Measurements from ENCODE around the gene GCNA. TPM values are rescaled to one million over a fixed set of nuclear protein-coding genes. Genes with fewer than 3 reads are reported as not detected.

Gene GCNA
- total RNA-seq, 6 experiments from 2014 or later = 0.37 to 1.7 (median 0.95) TPM

DNA sequence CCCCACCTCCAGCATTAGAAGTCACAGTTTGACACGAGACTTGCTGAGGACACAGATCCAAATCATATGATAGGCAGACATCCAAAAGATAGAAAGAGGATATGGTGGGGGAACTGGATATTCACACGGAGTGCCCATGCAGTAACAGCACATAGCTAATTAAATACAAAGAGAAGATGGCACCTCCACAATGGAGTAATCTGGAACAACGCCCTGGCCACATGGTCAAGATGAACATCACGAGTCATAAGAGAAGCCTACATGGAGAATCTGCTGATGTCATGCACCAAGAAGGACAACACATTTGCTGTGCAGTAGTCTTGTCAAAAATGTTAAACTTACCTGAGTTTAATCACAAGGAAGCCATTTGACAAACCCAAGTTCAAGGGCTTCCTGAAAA is 79.0 kb downstream of the GCNA start:
- intact Hi-C loops (cut with DNase I) = no loop called here
- ATAC-seq = no peak
- 63% methylated on average over 4 of the region's 4 CpGs for WGBS (ENCODE audit: insufficient coverage, low coverage, low lambda C conversion rate, missing lambda C conversion rate)

DNA sequence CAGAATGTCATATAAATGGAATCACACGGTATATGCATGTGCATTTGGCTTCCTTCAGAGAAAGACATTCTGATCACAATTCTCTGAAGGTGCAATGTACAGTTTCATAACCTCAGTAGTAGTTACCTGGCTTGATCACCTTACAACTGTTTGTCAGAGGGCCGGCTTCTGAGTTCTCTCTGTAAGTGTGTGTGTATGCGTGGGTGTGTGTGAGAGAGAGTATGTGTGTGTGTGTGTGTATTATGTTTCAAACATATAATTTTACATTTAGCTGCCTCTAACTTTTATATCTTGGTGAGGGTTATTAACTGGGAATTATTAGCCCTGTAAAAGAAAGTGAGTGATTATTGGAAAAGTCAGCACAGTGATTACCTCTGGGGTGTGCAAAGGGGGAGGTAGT is 81.1 kb downstream of the GCNA start:
- TF ChIP-seq, protein P1, sequence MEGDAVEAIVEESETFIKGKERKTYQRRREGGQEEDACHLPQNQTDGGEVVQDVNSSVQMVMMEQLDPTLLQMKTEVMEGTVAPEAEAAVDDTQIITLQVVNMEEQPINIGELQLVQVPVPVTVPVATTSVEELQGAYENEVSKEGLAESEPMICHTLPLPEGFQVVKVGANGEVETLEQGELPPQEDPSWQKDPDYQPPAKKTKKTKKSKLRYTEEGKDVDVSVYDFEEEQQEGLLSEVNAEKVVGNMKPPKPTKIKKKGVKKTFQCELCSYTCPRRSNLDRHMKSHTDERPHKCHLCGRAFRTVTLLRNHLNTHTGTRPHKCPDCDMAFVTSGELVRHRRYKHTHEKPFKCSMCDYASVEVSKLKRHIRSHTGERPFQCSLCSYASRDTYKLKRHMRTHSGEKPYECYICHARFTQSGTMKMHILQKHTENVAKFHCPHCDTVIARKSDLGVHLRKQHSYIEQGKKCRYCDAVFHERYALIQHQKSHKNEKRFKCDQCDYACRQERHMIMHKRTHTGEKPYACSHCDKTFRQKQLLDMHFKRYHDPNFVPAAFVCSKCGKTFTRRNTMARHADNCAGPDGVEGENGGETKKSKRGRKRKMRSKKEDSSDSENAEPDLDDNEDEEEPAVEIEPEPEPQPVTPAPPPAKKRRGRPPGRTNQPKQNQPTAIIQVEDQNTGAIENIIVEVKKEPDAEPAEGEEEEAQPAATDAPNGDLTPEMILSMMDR (IDR thresholded peaks at IDR 0.05) = no peak
- TF ChIP-seq POLR2A (IDR thresholded peaks at IDR 0.05) = no peak
- Histone ChIP-seq H3K4me3 (no peak overlapping the region), H3K4me1 (no peaks in the 10 kb centered on the region), H3K27me3 (no peaks in the 10 kb centered on the region), H3K27ac (no peak overlapping the region), H3K36me3 (no peaks in the 10 kb centered on the region), H3K9me3 (no peaks in the 10 kb centered on the region)
- ATAC-seq (peak in 3 of 4 donors; percentile 25 to 52 (median 43)), DNase-seq (no peak)
- 43% methylated on average over 3 of the region's 3 CpGs for WGBS (ENCODE audit: insufficient coverage, low coverage, low lambda C conversion rate, missing lambda C conversion rate)
- intact Hi-C loops (cut with DNase I) = no loop called here

More for the DNA sequence above, 79.0 kb downstream of the GCNA start:
- Histone ChIP-seq H3K4me3 (no peak overlapping the region), H3K27ac (no peak overlapping the region), H3K36me3 (no peaks in the 10 kb centered on the region), H3K4me1 (no peaks in the 10 kb centered on the region), H3K9me3 (no peaks in the 10 kb centered on the region), H3K27me3 (no peaks in the 10 kb centered on the region)
- no peak for DNase-seq
- no peak for TF ChIP-seq POLR2A (IDR thresholded peaks at IDR 0.05)
- TF ChIP-seq, protein P1 (IDR thresholded peaks at IDR 0.05) = no peak

DNA sequence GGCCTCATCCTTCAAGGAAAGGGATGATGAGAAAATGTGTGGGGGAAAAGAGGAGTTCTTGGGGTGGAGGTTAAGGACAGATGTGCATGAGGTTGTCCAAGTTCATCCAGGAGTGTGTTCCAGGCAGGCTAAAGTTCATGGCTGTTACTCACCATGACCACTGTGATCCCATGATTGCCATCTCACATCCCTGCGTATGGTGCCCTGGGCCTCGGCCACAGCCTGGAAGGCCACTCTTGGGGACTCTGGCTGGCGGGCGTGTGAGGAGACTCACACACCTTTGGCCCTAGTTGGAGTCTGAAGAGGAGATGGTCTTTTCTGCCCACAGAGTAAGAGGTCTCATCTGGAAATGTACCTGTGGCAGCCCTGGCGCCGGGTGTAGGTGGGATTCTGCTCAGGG is 81.7 kb downstream of the GCNA start:
- ATAC-seq (peak; percentile 53 to 69 (median 62)), DNase-seq (no peak)
- H3K27ac ChIP-seq = no peak overlapping the region
- intact Hi-C loops (cut with DNase I) = no loop called here
- no peaks in the 10 kb centered on the region for H3K9me3 ChIP-seq
- WGBS (ENCODE audit: insufficient coverage, low coverage, low lambda C conversion rate, missing lambda C conversion rate) = no CpG with 5 or more reads among the region's 6 CpGs
- H3K4me1 ChIP-seq = no peaks in the 10 kb centered on the region
- no peaks in the 10 kb centered on the region for H3K36me3 ChIP-seq
- H3K27me3 ChIP-seq = no peaks in the 10 kb centered on the region
- no peak for TF ChIP-seq POLR2A (IDR thresholded peaks at IDR 0.05)
- TF ChIP-seq, protein P1 (IDR thresholded peaks at IDR 0.05) = no peak
- H3K4me3 ChIP-seq = no peak overlapping the region

DNA sequence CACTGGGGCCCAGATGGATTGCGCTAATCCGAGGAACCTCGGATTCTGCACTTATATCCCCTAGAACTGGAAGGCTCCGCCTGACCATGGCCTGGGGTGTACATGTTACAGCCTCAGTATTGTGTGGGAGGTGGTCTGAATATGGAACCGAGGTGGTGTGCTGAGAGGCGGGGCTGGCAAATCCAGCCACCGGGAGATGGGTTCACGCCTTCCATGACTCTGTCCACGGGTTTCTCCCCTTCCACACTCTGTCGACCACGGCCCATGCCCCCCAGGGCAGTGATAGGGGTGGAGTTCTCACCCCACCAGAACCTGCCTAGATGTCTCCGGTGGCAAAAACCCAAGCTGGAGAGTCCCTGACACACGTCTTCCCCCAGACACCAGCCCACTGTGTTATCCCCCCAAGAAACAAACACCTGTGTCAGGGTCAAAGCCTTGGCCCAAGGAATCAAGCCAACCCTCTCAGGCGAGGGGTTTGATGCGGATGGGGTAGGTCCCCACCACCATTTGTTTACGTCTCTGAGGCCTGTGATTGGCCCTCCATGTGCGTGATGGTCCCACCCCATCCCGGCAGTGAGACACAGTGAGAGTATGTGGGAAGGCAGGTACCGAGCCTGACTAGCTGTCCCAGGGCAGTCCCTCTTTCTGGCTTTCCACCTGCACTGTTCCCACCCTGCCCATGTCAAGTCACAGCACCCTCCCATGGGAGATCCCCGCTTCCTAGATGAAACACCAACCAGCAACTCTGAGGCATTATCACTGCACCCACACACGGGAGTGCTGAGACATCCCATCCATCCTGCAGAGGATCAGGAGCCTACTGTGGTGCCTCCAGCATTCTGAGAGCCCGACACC is 82.6 kb downstream of the GCNA start:
- Histone ChIP-seq H3K4me3 (no peak overlapping the region), H3K27me3 (no peaks in the 10 kb centered on the region), H3K27ac (no peak overlapping the region), H3K4me1 (no peaks in the 10 kb centered on the region), H3K9me3 (no peaks in the 10 kb centered on the region), H3K36me3 (no peaks in the 10 kb centered on the region)
- intact Hi-C loops (cut with DNase I) = no loop called here
- TF ChIP-seq, protein P1 (IDR thresholded peaks at IDR 0.05) = no peak
- no peak for ATAC-seq
- no peak for DNase-seq
- WGBS (ENCODE audit: insufficient coverage, low coverage, low lambda C conversion rate, missing lambda C conversion rate) = 62% methylated on average over 5 of the region's 22 CpGs
